Measurements from ENCODE around the gene ITSN2. TPM values are rescaled to one million over a fixed set of nuclear protein-coding genes. Genes with fewer than 3 reads are reported as not detected.

ITSN2 gene
- total and polyA plus RNA-seq, 2 of the 8 experiments (the other 6 are each of a cell fraction or from before 2014, with no cell fraction given): 9.3 to 17.0 TPM

- Histone ChIP-seq H3K56ac (replicated peaks; ENCODE audit: insufficient read length, low read depth, low read length) (no peak overlapping the region), H3K4me2 (ENCODE audit: insufficient read depth in 1 of 2, low read depth in 2 of 2, low read length in 2 of 2) (no peak overlapping the region), H2BK120ac (replicated peaks; ENCODE audit: low read depth, low read length) (no peak overlapping the region), H3K23me2 (ENCODE audit: low read depth, low read length) (no peaks in the 10 kb centered on the region), H3K27ac (ENCODE audit: low read depth, low read length) (no peak overlapping the region), H2BK5ac (ENCODE audit: low read depth, low read length) (no peak overlapping the region), H4K91ac (replicated peaks; ENCODE audit: insufficient read length, low read length) (no peak overlapping the region), H3K18ac (ENCODE audit: extremely low read depth, low read length) (no peak overlapping the region), H3K9me3 (ENCODE audit: insufficient read depth in 2 of 2, low read depth in 1 of 2, low read length in 1 of 2) (no peaks in the 10 kb centered on the region), H3K9ac (replicated peaks in 1 of 4; ENCODE audit: extremely low read depth in 1 of 4, low read depth in 3 of 4, low read length in 3 of 4) (no peak overlapping the region), H2BK20ac (ENCODE audit: low read length) (no peak overlapping the region), H2BK15ac (ENCODE audit: low read length) (no peak overlapping the region), H3K79me2 (ENCODE audit: control insufficient read depth in 1 of 2, insufficient read depth in 2 of 2, low read length in 2 of 2) (peaks cover 0 to 3% of the 10 kb centered on the region in 2 experiments; a peak in 2 of 4 replicates), H3K27me3 (replicated peaks in 1 of 4; ENCODE audit: control insufficient read depth in 3 of 4, extremely low read depth in 1 of 4, insufficient read depth in 3 of 4, low read length in 3 of 4) (no peaks in the 10 kb centered on the region), H3K4me1 (replicated peaks in 1 of 4; ENCODE audit: control insufficient read depth in 3 of 4, insufficient read depth in 4 of 4, low read length in 3 of 4) (peaks cover 0 to 3% (median 0%) of the 10 kb centered on the region in 4 experiments; a peak in 1 of 7 replicates), H2AFZ (ENCODE audit: low read length) (no peak overlapping the region), H3K79me1 (ENCODE audit: low read depth, low read length) (no peaks in the 10 kb centered on the region; the same call in 1 of the 2 replicates), H2BK12ac (ENCODE audit: low read depth, low read length) (no peak overlapping the region), H3K4ac (replicated peaks; ENCODE audit: insufficient read length, low read depth, low read length) (no peak overlapping the region), H4K5ac (ENCODE audit: insufficient read length, low read depth, low read length) (no peak overlapping the region), H4K8ac (ENCODE audit: extremely low read depth, insufficient read depth, low read length) (no peak overlapping the region), H3K36me3 (ENCODE audit: control insufficient read depth in 2 of 4, insufficient read depth in 4 of 4, low read length in 3 of 4) (no peaks in the 10 kb centered on the region), H3K23ac (ENCODE audit: insufficient read length) (no peak overlapping the region), H3K4me3 (ENCODE audit: extremely low read depth in 1 of 4, insufficient read depth in 2 of 4, low read depth in 3 of 4, low read length in 4 of 4) (no peak overlapping the region), H4K20me1 (replicated peaks in 1 of 2; ENCODE audit: control insufficient read depth in 1 of 2, insufficient read depth in 2 of 2, low read length in 2 of 2) (no peaks in the 10 kb centered on the region), H2AK5ac (ENCODE audit: low read depth, low read length) (no peak overlapping the region), H3K14ac (ENCODE audit: insufficient read length) (no peak overlapping the region)
- CTCF ChIA-PET (ENCODE audit: partially characterized antibody): no interaction called here
- DNase-seq (ENCODE audit: low read depth in 1 of 2, low spot score in 2 of 2) (no peak), FAIRE-seq (no peak)
- WGBS, 2 experiments (ENCODE audit: extremely low coverage in 1 of 2, insufficient coverage in 1 of 2, insufficient read length in 1 of 2, insufficient replicate concordance in 2 of 2, low coverage in 1 of 2, low lambda C conversion rate in 2 of 2, missing lambda C conversion rate in 1 of 2): 94% methylated on average over 9 of the region's 9 CpGs; no CpG with 5 or more reads in 1 of the 2 experiments
- POLR2A ChIA-PET (ENCODE audit: partially characterized antibody): interaction anchor here (0.7 to 0.9 kb wide), 2 partner anchors 17 to 18 kb away, joined by 3 to 4 read pairs; no protein-coding TSS in a partner anchor
- TF ChIP-seq CTBP2 (IDR thresholded peaks at IDR 0.05; ENCODE audit: borderline replicate concordance, insufficient read depth, insufficient read length, low read length) (no peak), TBP (IDR thresholded peaks at IDR 0.05; ENCODE audit: low read depth, low read length) (no peak), HDAC2 (IDR thresholded peaks at IDR 0.05; ENCODE audit: borderline replicate concordance in 1 of 2, low read depth in 2 of 2, low read length in 2 of 2) (no peak), TAF1 (IDR thresholded peaks at IDR 0.05; ENCODE audit: low read depth, low read length) (no peak), JUND (IDR thresholded peaks at IDR 0.05; ENCODE audit: low read length) (no peak)
- TF ChIP-seq, protein P1, sequence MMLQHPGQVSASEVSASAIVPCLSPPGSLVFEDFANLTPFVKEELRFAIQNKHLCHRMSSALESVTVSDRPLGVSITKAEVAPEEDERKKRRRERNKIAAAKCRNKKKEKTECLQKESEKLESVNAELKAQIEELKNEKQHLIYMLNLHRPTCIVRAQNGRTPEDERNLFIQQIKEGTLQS (IDR thresholded peaks at IDR 0.05; ENCODE audit: insufficient read depth, low read depth, low read length): no peak
Observed at GRCh38 chr2:24342110-24342910, 18.0 kb downstream of the ITSN2 start.

All from H1 (cell line).